Activated CD8-positive, alpha-beta memory T cell treated with anti-CD3 and anti-CD28 coated beads for 24 hours (primary cell): ENCODE data around the gene SMAD3.
A peak's percentile ranks its signal among the peaks of the same experiment; 100 is the strongest.

Experiments
- DNase-seq: peaks from one replicate; pipeline ENCODE4 v3.0.0-alpha.2; 2020

SMAD3 gene

DNA sequence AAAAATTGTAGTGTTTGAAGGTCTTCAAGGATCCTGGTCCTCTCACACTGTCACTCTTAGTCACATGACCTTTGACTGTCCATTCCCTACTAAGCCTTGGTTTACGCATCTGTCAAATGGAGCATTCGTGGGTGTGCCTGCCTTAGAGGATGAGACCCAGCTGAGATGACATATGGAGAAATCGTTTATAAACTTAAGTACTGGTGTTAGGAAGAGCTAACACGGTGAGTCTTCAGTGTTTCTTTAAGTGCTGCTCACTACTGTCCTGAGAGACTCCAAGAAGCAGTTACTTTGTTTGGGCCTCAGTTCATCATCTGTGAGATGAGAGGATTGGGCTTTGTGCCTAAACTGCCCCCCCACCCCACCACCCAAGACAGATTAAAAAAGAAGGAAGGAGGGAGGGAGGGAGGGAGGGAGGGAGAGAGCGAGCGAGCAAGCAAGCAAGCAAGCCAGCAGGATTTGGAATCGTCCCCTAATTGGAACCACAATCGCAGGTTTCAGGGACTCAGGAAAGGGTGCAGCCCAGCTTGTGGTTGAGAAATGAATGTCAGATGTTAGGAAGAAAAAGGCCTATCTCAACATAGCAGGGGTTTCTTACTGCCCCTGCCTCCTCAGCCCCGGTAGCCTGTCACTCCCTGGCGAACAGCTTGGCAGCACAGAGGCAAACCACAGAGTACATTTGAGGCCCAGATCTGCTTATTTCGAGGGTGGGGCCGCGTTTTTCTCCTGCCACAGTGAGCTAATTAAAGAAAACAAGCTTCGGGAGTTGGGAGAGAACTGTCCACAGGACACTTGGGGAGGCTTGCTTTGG is 32.7 kb downstream of the SMAD3 start:
- DNase-seq: no peak

DNA sequence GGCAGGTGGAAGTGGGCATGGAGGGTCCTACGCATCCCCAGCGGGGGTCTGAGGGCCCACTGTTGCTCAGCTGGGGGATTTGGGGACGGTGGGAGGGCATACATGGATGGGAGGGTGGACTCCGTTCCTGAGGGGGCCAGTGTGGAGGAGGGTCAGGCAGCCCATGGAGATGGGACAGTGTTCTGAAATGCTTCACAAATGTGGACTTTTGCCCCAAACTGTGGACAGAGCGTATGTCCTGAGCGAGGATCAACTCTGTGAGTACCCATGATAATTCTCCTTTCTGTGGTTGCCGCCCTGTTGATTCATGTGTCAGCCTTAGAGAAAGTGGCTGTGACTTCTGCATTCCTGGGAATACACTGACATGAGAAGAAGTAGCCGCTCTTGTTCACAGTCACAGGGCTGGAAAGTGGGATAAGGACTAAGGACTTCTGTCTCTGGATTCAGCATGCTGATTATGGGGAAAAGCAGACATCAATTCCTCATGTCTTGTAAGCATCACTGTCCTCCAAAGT is 33.4 kb downstream of the SMAD3 start:
- DNase-seq: no peak

DNA sequence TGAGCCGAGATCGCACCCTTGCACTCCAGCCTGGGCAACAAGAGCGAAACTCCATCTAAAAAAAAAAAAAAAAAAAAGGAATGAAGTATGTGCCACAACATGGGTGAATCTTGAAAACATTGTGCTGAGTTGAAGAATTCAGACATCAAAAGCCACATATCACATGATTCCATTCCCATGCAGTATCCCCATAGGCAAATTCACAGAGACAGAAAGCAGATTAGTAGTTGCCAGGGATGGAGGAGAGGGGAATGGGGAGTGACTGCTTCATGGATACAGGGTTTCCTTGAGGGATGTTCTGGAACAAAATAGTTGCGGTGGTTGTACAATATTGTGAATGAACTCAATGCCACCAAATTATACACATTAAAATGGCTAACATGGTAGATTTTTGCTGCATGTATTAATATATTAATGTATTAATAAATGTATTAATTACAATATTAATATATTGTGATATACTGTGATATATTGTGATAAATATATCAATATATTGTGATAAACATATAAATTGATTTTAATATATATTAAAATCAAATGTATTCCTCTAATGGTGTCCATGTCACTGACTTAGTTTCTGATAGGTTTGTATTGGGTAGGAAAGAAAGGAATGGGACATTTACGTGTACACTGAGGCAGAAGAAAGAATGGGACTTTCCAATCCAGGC is 34.9 kb downstream of the SMAD3 start:
- DNase-seq: no peak

DNA sequence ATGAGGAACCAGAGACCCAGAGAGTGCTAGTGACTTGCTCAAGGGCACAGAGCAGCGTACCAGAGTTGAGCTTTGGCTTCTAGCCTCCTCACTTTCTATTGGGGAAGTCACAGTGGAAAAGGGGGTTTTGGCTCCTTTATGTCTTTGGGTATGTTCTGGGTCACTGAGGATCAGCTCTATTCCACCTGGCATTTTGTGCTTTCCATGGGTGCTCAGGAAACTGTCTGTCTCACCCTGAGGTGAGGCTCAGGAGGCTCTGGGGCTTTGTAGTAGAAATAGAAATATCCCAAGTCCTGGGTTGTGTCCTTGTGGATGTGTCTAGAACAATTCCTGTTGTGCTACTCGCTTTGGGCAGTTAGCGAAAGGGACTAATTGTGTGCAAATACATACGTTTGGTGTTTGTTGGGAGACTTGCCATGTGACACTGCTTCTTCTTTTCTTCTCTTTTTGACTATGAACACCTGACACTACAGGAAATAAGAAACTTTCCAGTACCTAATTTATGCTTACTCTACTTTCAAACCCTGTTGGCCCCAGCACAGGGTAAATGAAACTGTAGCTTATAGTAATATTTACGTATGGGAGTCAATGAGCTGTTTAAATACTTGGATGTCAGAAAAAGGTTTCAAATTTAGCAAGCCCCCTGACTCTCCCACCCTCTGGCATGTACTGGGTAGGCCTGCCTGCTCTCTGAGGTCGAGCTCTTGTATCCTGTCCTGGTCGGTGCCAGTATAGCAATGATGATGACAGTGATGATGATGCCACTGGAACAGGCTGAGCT is 35.6 kb downstream of the SMAD3 start:
- DNase-seq: peak; percentile 80

DNA sequence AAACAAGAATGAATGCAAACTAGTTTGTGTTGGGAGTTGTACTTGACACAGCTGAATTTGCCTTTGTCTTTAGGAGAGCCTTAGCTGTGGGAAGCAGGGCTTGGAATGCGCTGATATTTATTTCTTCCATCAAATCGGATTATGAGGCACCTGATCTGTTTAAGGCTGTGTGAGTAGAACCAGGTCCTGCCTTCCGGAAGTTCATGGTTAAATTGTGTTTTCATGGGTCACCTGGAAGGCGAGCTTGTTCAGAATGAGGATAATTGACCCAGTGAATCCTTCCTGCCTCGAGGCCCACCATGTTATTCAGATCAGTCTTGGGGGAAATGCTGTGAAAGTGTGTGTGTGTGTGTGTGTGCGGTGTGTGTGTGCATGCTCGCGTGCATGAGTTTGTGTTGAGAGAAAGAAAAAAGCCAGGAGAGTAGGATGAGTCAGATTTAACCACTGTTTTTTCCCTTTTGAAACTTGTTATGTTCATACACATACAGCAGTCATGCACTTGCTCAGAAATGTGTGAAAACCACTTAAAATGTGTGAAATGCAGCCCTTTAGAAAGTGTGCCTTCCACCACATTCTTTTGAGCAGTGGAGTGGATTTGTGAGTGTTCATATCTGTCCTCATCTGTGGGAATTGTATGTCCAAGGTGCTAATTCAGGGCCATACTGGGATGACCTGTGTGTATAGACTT is 36.7 kb downstream of the SMAD3 start:
- DNase-seq: peak; percentile 80

DNA sequence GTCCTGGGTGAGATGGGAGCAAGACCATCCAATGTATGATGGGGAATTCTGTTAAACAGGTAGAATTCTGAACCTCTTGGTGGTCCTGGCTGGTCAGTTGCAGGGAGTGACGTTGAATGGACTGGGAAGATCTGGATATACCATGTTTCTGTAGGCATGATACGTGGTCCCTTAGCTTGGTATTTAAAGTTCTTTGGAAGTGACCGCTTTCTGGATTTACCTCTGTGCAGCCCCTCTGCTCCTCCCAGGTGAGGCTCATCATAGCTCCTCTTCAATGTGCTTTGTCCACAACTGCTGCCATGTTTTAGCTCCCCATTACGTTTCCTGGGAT is 37.2 kb downstream of the SMAD3 start:
- no peak for DNase-seq

DNA sequence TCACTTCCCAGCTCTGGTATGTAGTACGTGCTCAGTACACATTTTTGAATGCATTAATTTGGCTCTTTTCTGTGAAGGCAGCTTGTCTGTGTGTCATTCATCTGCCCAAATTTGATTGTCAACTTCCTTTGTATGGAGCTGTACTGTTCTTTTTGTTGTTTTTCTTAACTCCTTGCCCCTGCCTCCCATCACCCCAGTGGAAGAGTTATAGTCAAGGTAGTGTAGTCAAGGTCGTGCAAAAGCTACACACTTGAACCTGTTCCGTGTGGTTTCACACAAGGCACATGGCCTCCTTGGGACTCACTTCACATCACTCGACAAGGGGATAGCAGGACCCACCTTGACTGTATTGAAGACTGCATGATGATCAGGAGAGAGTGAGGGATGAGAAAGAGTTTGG is 37.6 kb downstream of the SMAD3 start:
- no peak for DNase-seq

DNA sequence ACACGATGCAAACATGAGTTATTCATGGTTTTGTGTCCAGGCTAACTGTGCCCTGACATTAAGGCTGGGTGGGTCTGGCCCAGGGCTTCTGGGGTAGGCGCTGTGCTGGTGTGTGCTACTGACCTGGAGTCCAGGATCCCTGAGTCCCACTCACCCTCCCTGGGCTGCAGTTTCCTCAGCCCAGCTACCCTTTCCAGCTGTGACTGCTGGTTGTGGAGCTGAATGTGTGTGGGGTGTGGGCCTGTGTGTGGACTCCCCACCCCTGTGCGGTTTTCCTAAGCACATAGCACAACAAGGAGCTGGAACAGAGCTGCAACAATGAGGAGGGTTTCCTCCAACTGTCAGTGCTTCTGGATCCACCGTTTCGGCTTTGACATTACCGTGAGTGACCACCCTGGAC is 38.0 kb downstream of the SMAD3 start:
- DNase-seq: no peak

DNA sequence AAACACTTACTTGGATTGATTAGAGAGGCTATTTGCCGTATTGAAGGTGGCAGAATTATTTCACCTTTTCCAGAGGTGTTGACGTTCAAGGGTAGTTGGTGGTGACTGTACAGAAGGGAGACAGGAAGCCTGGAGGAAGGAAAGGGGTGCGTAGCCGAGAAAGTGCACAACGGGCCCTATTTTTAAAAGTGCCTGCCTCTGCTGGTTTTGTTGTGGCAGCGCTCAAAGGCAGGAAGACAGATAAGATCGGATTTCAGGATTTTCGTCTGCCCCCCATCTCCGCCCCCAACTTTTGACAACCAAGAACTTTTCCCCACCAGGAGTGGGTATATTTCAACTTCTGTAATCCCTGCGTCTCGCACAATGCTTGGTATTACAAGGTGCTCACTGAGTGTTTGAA is 38.5 kb downstream of the SMAD3 start:
- DNase-seq: no peak

DNA sequence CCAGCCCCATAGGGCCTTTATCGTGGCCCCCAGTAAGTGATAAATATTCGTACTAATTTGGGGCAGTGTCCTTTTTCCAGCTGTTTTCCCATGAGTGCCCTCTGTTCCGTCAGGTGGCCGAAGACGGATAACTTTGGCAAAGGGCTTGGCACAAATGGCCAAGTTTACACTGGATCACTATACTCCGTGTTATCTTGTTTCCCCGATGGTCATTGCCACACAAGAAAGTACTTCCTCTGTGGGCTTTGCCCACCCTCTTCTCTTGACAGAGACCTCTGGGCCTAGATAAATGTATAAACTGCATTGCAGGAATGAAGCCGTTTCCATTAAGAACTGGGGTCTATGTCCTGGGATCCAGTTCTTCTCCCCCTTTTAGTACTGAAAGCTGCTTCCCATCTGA is 39.1 kb downstream of the SMAD3 start:
- no peak for DNase-seq

DNA sequence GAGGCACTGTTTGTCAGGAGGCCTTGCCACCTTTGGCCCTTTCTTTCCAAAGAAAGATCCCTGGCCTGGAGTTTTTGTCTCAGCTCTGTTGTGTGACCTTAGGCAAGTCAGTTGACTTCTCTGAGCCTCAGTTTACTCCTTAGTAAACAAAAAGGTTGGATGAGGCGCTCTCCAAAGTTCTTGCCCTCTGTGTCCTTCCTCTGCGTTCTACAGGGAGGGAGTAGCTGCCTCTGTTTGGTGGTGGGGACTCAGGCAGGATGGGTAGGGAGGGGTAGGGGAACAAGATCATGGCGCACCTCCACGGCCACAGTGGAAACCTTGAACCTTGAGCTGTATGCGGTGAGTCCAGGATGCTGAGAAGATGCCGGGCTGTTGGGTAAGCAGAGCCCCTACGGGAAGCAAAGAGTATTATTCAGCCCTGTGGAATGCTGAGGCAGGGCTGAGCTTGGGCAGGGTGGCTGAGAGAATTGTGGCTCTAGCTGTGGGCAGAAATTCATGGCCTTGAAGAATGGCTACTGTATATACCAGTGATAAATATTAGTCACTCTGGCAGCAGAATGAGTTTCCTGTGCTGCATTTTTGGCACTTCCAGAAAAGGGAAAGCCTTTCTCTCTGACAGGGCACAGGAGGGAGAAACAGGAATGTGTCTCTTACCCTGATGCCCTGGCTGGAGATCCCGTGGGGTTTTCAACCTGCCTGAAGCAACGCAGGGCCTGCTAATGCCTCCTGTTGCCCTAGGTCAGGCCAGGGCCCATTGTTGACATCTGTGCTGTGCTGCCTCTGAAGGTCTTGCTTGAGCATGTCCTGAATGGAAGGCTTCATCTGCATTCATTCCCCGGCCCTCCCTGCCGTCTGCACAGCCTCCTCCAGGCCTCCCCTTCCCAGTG is 39.9 kb downstream of the SMAD3 start:
- no peak for DNase-seq

DNA sequence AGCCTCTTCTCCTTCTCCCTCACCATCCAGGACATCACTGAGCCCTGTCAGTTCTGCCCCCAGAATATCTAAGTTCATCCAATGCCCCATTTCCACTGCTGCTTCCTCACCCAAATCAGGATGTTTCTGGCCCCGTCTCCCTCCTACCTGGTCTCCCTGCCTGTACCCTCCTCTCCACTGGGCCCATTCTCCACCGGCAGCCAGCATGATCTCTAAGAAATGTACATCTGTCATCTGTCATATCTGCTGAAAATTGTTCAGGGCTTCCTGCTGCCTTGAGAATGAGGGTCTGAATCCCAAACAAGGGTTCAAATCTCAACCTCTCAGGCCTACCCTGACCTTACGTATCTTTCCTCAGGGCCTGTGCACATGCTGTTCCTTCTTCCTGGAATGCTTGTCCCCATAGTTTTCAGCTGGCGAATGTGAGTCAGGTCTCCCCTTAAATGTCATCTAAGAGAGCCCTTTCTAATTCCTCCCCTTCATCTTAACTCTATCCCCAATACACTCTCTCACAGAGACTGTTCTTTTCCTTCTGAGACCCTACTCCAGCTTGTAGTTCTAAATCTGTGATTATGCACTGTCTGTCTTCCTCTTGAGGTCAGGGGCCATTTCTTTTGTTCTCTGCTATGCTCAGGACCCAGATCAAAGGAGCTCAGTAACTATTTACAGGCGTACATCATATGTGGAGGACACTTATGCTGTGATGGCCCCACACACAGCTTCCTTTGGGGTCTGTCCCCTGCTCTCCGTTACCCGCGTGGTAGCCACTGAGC is 40.8 kb downstream of the SMAD3 start:
- no peak for DNase-seq

DNA sequence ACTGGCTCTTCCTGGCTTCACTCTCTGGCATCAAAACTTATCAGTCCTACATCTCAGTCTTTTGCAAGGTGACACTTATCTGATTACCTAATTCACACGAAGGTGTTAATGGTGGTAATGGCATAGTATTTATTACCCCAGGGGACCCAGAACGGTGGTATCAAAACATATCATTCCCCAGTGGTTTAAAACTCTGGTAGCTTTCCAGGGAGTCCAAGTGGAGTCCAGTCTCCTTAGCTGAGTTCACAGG is 41.3 kb downstream of the SMAD3 start:
- no peak for DNase-seq

DNA sequence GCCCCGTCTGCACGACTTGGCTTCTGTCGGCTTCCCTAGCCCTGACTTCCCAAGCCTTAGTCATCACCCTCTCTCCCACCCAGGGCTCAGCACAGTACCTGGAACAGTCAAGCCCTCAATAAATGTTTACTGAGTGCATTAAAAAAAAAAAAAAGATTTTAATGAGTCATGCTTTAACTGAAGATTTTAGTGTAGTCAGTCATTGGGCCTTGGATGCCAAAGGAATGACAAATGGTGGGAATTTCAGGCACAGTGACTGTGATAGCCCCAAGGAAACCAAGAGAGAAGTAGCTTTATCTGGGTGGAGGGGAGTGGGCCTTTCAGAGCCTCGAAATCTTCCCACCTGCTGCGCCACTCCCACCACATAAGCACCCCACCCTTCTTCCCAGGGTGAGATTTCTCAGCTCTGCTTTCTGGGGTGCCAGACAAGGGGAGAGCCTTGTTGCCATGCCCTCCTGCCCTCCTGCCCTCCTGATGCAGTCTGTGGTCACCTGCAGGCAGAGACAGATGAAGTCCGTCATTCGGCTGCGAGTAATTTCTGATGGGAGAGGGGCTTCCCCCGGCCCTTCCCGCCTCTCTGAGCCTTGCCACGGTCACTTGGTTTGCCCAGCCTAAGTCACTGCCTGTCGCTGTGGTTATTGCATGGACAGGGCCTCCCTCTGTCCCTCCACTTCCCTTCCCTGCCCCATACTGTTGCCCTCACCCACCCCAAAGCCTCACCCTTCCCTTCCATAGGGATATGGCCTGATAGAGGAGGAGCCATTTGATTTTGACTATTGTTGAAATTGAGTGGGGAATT is 41.8 kb downstream of the SMAD3 start:
- no peak for DNase-seq

DNA sequence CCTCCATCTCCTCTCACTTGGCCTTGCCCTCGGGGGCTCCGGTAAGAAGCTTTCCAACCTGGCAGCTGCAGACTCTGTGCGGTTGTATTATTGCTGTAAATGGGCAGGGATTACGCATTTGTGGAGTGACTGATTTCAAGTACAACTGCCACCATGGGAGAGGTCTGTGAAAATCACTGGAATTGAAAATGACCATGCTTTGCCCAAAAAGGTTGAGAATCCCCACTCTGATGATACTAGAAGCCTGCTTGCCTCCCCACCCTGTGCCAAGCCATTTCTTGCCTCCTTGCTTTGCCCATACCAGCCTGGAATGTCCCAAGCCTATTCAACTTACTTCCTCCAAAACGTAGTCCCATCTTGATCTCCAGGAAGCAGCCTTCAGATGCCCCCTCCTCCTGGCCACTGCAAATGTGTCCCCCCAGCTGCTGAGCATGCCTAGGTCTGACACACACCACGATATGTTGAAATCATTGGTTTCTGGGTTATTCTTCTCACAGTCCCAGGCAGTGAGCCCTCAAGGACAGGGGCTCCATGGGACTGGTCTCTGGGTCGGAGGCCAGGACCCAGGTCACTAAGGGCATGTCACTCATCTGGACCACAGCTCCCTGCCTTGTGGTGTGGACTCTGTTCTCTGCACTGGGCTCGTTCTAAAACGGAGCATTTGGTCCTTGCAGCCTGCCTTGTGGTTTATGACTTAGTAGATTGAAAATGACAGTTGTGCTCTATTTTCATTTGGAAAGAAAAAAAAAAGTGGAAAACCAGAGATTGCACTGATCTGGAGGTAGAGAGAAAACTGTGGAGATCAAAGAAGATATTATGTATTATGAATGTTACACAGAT is 42.9 kb downstream of the SMAD3 start:
- DNase-seq: no peak

DNA sequence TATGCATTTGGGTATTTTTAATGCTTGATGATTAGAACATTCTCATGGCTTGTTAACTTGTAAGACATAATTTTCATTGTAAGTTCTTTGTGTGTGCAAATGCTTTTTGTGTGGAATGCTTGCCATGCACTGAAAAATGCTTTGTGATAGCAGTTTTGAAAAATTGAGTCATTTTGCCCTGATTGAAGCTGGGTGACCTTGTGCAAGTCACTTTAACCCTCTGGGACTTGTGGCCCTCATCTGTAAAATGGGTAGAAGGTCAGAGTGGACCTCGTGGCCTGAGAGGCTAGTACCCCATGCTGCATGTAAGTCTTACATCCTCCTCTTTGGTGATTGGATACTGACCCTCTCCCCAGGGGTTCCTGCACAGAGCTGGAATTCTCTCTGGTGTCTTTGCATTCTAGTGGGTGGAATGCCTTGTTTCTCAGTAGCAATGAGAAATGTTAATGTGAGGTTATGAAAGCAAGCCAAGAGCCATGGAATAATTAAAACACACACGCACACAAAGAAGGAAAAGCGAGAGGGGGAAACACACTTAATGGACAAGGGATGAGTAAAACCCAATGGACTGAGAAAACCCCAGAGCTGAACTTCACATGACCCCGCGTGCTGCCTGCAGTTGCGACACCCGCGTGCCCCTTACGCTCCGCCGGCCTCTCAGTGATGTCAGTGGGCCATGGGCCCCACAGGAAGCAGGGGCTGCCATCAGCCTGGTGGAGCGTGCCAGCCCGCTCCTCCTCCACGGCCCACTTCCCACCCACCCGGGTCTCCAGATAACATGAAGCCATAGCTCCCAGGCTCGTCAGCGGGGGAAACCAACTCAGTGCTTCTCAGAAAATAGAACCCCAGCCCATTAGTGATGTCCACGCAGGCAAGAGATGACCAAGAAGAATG is 44.0 kb downstream of the SMAD3 start:
- no peak for DNase-seq

DNA sequence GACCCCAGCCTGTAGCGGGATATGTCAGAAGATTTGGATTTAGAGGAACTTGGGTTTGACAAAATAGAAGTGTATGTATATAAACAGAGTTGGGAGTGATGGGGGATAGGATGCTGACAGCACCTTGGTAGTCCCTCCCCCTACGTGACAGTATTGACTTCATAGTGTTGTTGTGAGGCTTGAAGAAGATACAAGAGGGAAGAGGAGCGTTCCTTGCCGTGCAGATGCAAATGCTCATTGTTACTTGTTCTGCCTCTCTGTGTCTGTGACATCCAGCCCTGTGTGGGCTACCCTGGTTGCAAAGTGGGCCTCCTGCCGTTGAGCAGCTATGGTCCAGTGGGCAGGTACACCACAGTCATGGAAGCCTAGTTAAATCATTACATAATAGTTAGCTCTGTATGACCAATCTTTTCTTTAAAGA is 45.0 kb downstream of the SMAD3 start:
- DNase-seq: no peak

DNA sequence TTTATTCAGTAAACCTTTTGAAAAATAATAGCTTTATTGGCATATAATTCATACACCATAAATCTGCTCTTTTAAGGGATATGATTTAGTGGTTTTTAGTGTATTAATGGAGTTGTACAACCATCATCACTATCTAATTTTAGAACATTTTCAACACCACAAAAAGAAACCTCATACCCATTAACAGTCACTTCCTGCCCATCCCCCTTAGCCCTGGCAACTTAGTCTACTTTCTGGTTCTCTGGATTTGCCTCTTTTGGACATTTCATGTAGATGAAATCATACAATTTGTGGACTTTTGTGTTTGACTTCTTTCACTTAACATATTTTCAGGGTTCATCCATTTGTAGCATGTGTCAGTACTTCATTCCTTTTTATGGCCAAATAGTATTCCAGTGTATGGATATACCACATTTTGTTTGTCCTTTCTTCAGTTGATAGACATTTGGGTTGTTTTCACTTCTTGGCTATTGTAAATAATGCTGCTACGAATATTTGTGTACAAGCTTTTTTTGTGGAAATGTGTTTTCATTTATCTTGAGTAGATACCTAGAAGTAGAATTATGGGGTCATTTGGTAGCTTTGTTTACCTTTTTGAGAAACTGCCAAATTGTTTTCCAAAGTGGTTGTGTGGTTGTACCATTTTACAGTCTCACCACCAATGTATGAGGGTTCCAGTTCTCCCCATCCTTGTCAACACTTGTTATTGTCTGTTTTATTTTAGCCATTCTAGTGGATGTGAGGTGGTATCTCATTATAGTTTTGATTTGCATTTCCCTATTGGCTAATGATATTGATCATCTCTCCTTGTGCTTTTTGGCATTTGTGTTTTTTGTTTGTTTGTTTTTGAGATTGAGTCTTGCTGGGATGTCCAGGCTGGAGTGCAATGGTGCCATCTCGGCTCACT is 45.8 kb downstream of the SMAD3 start:
- DNase-seq: no peak
